ENCODE data around the gene PGS1. TPM values are rescaled to one million over a fixed set of nuclear protein-coding genes. Genes with fewer than 3 reads are reported as not detected.
A peak's percentile ranks its signal among the peaks of the same experiment; 100 is the strongest.

Gene PGS1
- total RNA-seq, 1 experiment from 2014 or later, result 71.8 TPM

DNA sequence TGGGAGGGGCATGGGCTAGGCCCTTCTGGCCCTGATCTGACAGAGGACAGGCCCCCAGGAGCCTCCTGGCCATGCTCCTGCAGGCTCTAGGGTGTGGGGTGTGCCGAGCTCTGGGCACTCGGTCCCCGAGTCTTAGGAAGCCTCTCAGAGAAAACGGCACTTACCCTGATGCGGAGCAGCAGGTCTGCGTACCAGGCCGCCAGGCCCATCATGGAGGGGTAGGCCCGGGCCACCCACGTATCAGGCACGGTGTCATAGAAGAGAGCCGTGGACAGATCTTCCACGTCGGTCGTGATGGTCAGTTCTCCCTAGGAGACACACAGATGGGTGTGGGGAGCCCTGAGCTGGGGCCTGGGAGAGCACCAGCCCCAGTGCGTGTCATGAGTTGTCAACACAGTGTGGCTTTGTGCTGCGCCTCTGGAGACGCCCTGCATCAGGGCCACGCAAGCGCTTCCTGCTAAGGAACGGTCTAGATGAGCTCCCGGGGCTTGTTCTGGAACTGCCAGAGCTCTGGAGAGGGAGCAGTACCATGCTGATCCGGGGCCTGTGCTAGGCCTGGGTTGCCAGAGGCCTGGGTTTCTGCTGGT lies 47.9 kb downstream of the PGS1 start:
- Histone ChIP-seq H3K4me3 (ENCODE audit: insufficient read depth, low read depth, low read length) (no peak overlapping the region), H3K27me3 (ENCODE audit: control insufficient read depth, insufficient read depth, low read length) (no peaks in the 10 kb centered on the region), H3K36me3 (replicated peaks; ENCODE audit: control insufficient read depth, insufficient read depth, low read length) (peaks cover 21% of the 10 kb centered on the region)
- no peak for DNase-seq

DNA sequence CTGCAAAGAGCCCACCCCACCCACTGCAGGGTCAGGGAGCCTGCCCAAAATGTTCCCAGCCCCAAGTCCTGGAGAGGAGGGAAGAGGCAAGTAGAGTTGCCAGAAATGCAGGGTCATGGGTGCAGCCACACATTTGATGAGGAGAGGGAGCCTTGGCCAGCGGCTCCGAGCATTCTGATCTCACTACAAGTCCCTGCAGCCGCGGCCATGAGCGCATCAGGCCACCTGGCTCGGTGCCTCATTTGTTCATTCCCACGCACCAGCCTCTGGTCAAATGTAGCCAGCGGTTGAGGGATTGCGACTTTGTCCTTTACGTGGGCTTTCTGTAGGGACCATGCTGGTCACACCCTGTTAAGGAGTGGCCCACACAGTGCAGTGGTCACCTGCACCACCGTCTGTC lies 48.7 kb downstream of the PGS1 start:
- no peak for DNase-seq
- no peak overlapping the region for H3K4me3 ChIP-seq (ENCODE audit: insufficient read depth, low read depth, low read length)
- no peaks in the 10 kb centered on the region for H3K27me3 ChIP-seq (ENCODE audit: control insufficient read depth, insufficient read depth, low read length)
- peaks cover 21% of the 10 kb centered on the region for H3K36me3 ChIP-seq (replicated peaks; ENCODE audit: control insufficient read depth, insufficient read depth, low read length)

DNA sequence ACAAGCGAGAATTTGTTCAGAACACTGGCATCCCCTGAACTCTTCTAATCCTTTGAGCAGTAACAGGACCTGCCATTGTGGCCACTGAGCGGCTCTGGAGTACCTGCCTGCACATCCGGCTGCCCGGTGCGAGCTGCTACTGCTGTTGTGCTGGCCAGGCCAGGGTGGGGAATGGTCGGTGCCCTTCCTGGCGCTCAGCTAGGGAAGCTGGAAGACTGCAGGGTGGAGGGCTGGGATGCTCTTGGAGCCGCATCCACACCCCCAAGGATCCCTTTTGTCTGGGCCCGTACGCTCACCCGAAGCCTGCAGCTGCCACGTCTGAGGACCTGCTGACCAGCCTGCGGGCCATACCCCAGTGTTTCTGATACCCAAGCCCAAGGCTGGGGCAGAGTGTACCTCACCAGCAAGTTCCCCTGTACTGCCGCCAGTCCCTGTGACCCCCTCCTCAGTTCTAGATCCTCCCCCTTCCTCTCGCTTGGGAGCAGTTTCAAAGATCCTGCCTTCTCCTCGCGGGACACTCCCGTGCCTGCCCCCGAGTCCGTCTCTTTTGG lies 49.7 kb downstream of the PGS1 start:
- H3K36me3 ChIP-seq (replicated peaks; ENCODE audit: control insufficient read depth, insufficient read depth, low read length), result peaks cover 19% of the 10 kb centered on the region
- DNase-seq, result peak; percentile 51
- no peaks in the 10 kb centered on the region for H3K27me3 ChIP-seq (ENCODE audit: control insufficient read depth, insufficient read depth, low read length)
- H3K4me3 ChIP-seq (ENCODE audit: insufficient read depth, low read depth, low read length), result no peak overlapping the region

DNA sequence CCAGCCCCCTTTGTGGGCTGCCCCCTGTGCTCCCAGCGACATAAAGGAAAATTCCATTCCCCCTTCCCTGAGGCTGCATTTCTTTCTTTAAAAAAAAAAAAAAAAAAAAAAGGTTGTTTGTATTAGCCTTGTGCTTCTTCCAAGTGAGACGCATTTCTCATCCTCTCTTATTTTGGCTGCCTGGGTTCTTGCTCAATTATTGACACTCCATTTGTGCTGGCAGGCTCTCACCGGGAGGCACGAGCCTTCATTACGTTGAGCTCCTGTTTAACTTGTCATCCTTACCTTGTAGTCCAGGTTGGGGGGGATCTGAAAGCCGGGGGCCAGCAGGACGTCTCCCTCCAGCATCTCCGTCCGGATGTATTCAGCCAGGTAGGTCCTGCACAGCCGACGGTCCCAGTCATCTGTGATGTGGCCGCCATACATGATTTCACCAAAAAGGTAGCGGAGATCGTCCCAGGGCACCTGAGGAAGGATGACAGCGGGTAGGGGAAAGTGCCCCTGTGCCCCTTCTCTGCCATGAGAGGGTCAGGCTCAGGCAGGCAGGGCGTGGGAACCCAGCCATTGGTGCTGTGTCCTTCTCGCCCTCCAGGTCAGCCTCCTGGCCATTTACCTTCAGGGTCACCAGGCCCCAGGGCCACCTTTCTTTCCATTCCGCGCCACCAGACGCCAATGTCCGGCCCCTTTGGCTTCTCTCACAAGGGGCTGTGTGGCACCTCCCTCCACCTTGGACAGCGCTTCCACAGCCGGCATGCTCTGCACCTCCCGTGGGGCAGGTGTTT lies 50.6 kb downstream of the PGS1 start:
- DNase-seq, result no peak
- H3K4me3 ChIP-seq (ENCODE audit: insufficient read depth, low read depth, low read length), result no peak overlapping the region
- H3K36me3 ChIP-seq (replicated peaks; ENCODE audit: control insufficient read depth, insufficient read depth, low read length), result peaks cover 13% of the 10 kb centered on the region
- no peaks in the 10 kb centered on the region for H3K27me3 ChIP-seq (ENCODE audit: control insufficient read depth, insufficient read depth, low read length)

DNA sequence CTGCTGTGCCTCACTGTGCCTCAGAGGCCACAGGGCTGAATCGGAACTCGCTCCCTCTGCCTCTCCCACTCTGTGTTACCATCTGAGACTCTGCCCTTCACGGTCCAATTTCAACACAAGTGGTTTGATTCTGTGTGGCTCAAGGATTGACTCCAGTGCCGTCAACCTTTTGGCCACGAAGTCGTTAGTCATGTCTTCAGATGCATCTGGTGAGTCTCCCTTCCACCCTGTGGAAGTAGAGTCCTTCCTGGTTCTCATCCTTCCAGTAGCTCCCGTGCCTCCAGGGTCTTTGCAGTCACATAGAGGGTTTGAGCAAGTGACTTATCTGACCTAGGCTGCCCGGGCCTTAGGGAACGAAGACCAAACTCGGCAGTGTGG lies 51.2 kb downstream of the PGS1 start:
- peaks cover 8% of the 10 kb centered on the region for H3K36me3 ChIP-seq (replicated peaks; ENCODE audit: control insufficient read depth, insufficient read depth, low read length)
- no peak for DNase-seq
- no peak overlapping the region for H3K4me3 ChIP-seq (ENCODE audit: insufficient read depth, low read depth, low read length)
- H3K27me3 ChIP-seq (ENCODE audit: control insufficient read depth, insufficient read depth, low read length), result no peaks in the 10 kb centered on the region

DNA sequence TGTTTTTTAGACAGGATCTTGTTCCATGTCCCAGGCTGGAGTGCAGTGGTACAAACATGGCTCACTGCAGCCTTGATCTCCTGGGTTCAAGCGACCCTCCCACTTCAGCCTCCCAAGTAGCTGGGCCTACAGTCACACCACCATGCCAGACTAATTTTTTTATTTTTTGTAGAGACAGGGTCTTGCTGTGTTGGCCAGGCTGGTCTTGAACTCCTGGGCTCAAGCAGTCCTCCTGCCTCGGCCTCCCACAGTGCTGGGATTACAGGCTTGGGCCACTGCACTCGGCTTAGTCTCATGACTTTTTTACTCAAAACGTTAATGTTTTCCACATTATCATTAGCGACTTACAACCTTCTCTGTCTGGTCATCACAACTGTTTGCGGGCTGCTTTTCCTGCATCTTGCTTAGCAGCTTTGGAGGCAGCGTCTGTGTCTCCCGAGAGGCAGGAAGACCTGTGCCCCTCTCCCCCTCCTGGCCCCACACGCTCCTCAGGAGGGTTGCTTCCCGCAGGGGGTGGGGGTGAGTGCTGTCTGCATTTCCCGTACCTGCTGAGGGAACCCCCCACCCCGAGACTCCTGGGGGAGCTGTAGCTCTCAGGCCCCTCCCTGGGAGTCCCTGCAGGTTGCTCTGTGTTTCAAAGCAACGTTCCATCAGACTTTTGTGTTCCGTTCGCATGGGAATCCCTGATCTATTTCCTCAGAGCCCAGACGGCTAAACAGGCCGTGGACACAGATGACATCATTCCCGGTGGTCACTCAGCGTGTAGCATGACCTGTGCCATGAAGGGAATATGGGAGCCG lies 52.6 kb downstream of the PGS1 start:
- H3K4me3 ChIP-seq (ENCODE audit: insufficient read depth, low read depth, low read length), result no peak overlapping the region
- peak; percentile 82 for DNase-seq
- H3K36me3 ChIP-seq (replicated peaks; ENCODE audit: control insufficient read depth, insufficient read depth, low read length), result peaks cover 2% of the 10 kb centered on the region; the same call in 1 of the 2 replicates
- H3K27me3 ChIP-seq (ENCODE audit: control insufficient read depth, insufficient read depth, low read length), result no peaks in the 10 kb centered on the region

DNA sequence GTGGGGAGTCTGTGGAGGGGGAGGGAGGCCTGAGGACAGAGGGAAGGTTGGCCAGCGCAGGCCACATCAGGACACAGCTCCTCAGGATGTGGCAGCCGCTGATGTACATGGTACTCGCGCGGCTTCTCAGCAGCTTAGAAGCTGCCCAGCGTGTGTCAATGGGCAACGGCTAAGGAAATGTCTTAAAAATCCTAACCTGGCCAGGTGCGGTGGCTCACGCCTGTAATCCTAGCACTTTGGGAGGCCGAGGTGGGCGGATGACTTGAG lies 53.2 kb downstream of the PGS1 start:
- no peak overlapping the region for H3K4me3 ChIP-seq (ENCODE audit: insufficient read depth, low read depth, low read length)
- H3K27me3 ChIP-seq (ENCODE audit: control insufficient read depth, insufficient read depth, low read length), result no peaks in the 10 kb centered on the region
- no peak for DNase-seq
- H3K36me3 ChIP-seq (replicated peaks; ENCODE audit: control insufficient read depth, insufficient read depth, low read length), result peaks cover 2% of the 10 kb centered on the region; the same call in 1 of the 2 replicates

DNA sequence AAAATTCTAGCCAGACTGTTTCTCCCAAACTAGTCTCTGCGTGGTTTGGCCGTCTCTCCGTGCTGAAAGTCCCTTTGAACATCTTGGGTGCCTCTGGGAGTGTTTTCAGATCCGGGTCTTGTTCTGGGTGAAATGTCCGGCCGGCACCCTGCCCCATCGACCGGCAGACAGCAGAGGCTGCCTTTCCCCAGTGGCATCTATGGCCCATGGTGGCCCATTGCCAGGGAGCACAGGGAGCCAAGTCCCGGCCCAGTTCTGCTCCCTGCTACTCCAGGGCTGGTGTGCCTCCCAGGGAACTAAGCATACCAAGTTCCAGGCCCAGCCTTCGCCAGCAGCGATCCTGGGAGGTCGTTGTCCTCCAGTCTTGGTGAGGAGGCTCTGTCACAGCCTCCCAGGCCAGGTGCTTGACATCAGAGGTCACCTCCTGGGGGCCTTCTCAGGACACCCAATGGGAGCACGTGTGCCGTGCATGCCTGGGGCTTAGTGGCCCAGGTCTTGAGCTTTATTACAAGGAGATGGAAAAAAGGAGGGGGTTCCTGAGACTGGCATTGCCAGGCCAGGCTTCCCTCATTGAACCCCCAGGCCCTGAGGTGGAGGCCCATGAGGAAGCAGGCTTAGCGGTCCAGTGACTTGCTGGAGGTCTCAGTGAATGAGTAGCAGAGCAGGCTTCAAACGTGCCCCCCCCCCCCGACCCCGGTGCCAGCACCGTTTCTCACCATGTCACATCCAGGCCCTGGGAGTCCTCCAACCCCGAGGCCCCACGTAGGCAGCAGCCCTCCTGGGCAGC lies 54.0 kb downstream of the PGS1 start:
- DNase-seq, result peak; percentile 54
- H3K36me3 ChIP-seq (replicated peaks; ENCODE audit: control insufficient read depth, insufficient read depth, low read length), result no peaks in the 10 kb centered on the region; the same call in 1 of the 2 replicates

DNA sequence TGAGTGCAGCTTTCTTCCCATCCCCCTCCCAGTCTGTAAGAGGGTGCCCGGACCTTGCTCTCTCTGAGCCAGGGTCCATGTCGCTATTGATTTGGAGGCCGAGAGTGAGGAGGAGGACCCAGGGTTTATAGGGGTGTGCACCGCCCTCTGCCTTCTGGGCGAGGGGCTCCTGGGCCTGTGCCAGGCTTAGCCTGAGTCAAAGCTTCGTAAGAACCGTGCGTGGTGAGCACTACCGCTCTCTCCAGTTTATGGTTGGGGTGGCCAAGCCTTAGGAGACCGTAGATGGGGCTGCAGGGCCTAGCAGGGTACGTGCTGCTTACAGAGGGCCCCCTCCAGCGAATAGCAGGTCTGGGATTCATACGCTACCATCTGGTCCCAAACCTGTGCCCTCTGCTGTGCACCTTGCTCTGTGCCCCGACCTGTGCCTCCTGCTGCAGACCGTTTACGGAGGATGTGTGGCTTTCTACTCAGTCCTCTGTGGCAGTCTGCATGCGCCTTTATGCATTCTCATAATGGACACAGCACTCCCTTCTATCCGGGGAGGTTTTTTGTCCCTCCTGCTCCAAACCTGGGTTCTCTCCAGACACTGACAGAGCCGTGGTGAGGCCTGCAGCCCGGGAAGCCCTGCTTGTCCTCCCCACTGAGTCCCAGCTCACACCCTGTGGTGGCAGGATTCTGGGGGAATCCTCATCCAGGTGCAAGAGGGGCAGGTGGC lies 54.7 kb downstream of the PGS1 start:
- Histone ChIP-seq H3K4me3 (ENCODE audit: insufficient read depth, low read depth, low read length) (no peak overlapping the region), H3K36me3 (replicated peaks; ENCODE audit: control insufficient read depth, insufficient read depth, low read length) (no peaks in the 10 kb centered on the region; the same call in 1 of the 2 replicates), H3K27me3 (ENCODE audit: control insufficient read depth, insufficient read depth, low read length) (no peaks in the 10 kb centered on the region)
- peak; percentile 44 for DNase-seq

More for the DNA sequence above, 54.0 kb downstream of the PGS1 start:
- no peaks in the 10 kb centered on the region for H3K27me3 ChIP-seq (ENCODE audit: control insufficient read depth, insufficient read depth, low read length)
- H3K4me3 ChIP-seq (ENCODE audit: insufficient read depth, low read depth, low read length), result no peak overlapping the region

DNA sequence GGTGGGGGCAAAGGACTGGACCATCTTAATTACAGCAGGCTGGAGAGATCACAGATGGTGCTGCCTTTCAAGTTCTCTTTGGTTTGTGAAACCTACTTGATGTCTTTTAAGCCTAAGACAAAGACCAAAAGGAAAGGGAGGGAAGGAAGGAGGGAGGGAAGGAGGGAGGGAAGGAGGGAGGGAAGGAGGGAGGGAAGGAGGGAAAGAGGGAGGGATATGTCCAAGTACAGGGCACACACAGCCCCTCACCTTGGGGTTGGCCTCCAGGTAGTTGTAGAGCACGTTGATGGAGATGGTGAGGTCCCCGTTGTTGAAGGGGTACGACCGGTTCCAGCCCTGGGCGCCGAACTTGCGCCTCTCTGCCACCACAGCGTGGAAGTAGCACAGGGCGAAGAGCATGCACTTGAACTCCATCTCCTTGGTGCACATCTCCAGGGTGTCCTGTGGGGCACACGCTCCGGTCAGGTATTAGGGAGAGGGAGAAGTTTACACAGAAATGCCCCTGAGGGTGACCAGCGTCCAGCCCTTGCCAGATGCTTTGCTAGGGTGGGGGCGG lies 55.4 kb downstream of the PGS1 start:
- Histone ChIP-seq H3K27me3 (ENCODE audit: control insufficient read depth, insufficient read depth, low read length) (no peaks in the 10 kb centered on the region), H3K36me3 (replicated peaks; ENCODE audit: control insufficient read depth, insufficient read depth, low read length) (no peaks in the 10 kb centered on the region; the same call in 1 of the 2 replicates), H3K4me3 (ENCODE audit: insufficient read depth, low read depth, low read length) (no peak overlapping the region)
- no peak for DNase-seq

DNA sequence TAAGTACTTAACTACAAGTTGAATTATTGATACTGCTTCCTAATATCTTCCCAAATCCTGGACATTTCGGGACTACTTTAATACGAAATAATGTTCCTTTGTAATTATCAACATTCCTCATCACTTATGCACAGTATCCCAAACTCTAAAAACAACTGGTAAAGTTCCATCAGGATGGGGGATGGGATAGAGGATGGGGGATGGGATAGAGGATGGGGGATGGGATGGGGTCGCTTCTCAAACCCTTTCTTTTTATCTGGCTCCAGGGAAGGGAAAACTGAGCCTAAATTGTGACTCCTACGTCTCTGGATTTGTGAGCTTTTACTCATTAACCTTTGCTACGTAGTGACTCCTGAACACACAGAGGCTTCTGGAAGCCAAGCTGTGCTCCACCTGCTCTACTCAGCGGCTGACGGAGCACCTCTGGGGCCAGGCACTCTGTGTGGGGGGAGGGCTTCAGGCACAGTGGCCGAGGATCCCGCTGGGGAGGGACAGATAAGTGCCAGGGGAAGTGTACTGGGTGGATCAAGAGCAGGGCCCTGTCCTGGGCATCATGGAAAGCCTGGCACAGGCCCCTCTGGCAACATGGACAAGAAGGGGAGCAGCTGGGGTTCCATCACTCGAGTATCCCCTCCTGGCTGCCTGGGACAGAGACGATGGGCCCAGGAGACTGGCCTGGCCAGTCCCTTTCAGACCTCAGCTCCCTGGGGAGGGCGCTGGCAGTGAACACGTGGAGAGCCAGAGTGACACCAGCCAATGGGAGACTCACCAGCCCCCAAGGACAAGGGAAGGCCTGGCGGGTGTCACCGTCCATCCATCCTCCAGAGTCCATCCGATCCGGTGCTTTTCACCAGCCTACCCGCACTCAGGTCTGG lies 56.2 kb downstream of the PGS1 start:
- H3K27me3 ChIP-seq (ENCODE audit: control insufficient read depth, insufficient read depth, low read length), result no peaks in the 10 kb centered on the region
- no peak overlapping the region for H3K4me3 ChIP-seq (ENCODE audit: insufficient read depth, low read depth, low read length)
- DNase-seq, result peak; percentile 47
- H3K36me3 ChIP-seq (replicated peaks; ENCODE audit: control insufficient read depth, insufficient read depth, low read length), result no peaks in the 10 kb centered on the region; the same call in 1 of the 2 replicates

DNA sequence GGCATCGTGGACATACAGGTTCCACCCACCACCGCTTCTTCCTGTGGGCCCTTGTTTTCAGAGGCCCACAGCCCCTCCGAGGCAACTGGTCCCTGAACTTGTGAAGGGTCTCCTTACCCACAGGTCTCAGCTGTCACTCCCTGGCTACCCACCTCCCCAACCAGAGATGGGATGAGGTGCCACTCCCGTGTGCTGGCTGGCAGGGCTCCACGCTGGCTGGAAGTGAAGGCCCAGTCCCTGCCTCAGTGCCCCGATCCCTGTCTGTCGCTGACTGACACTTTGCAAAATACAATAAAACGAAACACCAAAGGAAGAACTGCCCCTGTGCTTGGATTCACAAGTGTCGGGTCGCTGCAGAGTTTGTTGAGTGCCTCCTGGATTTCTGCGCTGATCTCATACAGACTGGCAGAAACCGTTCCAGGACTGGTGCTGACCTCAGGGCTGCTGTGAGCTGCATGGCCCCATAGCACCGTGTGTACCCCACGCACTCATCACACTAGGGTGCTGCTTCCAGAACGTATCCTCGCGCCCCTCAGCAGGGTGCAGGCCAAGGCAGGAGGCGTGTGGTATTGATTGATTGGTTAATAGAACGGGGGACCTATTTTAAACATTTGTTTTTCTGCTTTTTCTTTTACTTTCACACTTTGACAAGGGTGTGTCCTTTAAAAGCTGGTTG lies 57.0 kb downstream of the PGS1 start:
- H3K4me3 ChIP-seq (ENCODE audit: insufficient read depth, low read depth, low read length), result no peak overlapping the region

More for the DNA sequence above, 57.0 kb downstream of the PGS1 start:
- Histone ChIP-seq H3K36me3 (replicated peaks; ENCODE audit: control insufficient read depth, insufficient read depth, low read length) (no peaks in the 10 kb centered on the region), H3K27me3 (ENCODE audit: control insufficient read depth, insufficient read depth, low read length) (no peaks in the 10 kb centered on the region)
- DNase-seq, result no peak
